ENCODE measurements around the gene ALAD. TPM values are rescaled to one million over a fixed set of nuclear protein-coding genes. Genes with fewer than 3 reads are reported as not detected.
A peak's percentile ranks its signal among the peaks of the same experiment; 100 is the strongest.

Gene ALAD
- total and polyA plus RNA-seq, 9 of the 15 experiments (the other 6 are each of a cell fraction or from before 2014, with no cell fraction given): 1.3 to 12.7 (median 6.8) TPM

- TF ChIP-seq E2F6 (IDR thresholded peaks at IDR 0.05; ENCODE audit: borderline replicate concordance in 1 of 2, extremely low read depth in 1 of 2, insufficient read depth in 1 of 2, insufficient read length in 1 of 2, low read depth in 1 of 2, low read length in 1 of 2, poor library complexity in 1 of 2, severe bottlenecking in 1 of 2) (no peak), ZBTB1 (CRISPR knock-in tag; IDR thresholded peaks at IDR 0.05; ENCODE audit: borderline replicate concordance, low read depth) (0 out of 2 replicates have a peak, but pooled peaks have one; percentile 57), ZNF431 (CRISPR knock-in tag; IDR thresholded peaks at IDR 0.05) (no peak), MEF2A (IDR thresholded peaks at IDR 0.05; ENCODE audit: control insufficient read depth, low read depth, low read length) (no peak), ELF4 (CRISPR knock-in tag; IDR thresholded peaks at IDR 0.05) (no peak), DIDO1 (tag; IDR thresholded peaks at IDR 0.05; ENCODE audit: low read depth) (no peak), CREB1 (IDR thresholded peaks at IDR 0.05) (no peak), CREB1 (CRISPR knock-in tag; IDR thresholded peaks at IDR 0.05) (no peak), CHD1 (IDR thresholded peaks at IDR 0.05; ENCODE audit: low read length) (peak; percentile 93), TAF1 (IDR thresholded peaks at IDR 0.05; ENCODE audit: control insufficient read depth, extremely low read depth, insufficient read depth, low read length, severe bottlenecking) (no peak), ZNF41 (CRISPR knock-in tag; conservative IDR thresholded peaks at IDR 0.05) (no peak), FOXP4 (CRISPR knock-in tag; IDR thresholded peaks at IDR 0.05; ENCODE audit: borderline replicate concordance) (peak; percentile 66; the same call in 1 of the 2 replicates), GABPA (tag; conservative IDR thresholded peaks at IDR 0.05; ENCODE audit: low read depth) (no peak), SRSF3 (IDR thresholded peaks at IDR 0.05; ENCODE audit: insufficient read depth, low read length) (0 out of 2 replicates have a peak, but pooled peaks have one; percentile 40), CBFA2T2 (conservative IDR thresholded peaks at IDR 0.05) (no peak), ZNF79 (CRISPR knock-in tag; IDR thresholded peaks at IDR 0.05; ENCODE audit: low read depth) (no peak), ZNF12 (CRISPR knock-in tag; IDR thresholded peaks at IDR 0.05) (no peak), HEY1 (CRISPR knock-in tag; IDR thresholded peaks at IDR 0.05; ENCODE audit: borderline replicate concordance) (no peak)
- TF ChIP-seq, protein P1, sequence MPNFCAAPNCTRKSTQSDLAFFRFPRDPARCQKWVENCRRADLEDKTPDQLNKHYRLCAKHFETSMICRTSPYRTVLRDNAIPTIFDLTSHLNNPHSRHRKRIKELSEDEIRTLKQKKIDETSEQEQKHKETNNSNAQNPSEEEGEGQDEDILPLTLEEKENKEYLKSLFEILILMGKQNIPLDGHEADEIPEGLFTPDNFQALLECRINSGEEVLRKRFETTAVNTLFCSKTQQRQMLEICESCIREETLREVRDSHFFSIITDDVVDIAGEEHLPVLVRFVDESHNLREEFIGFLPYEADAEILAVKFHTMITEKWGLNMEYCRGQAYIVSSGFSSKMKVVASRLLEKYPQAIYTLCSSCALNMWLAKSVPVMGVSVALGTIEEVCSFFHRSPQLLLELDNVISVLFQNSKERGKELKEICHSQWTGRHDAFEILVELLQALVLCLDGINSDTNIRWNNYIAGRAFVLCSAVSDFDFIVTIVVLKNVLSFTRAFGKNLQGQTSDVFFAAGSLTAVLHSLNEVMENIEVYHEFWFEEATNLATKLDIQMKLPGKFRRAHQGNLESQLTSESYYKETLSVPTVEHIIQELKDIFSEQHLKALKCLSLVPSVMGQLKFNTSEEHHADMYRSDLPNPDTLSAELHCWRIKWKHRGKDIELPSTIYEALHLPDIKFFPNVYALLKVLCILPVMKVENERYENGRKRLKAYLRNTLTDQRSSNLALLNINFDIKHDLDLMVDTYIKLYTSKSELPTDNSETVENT (CRISPR knock-in tag; IDR thresholded peaks at IDR 0.05): peak; percentile 44; the same call in 1 of the 2 replicates
- TF ChIP-seq, protein P2, sequence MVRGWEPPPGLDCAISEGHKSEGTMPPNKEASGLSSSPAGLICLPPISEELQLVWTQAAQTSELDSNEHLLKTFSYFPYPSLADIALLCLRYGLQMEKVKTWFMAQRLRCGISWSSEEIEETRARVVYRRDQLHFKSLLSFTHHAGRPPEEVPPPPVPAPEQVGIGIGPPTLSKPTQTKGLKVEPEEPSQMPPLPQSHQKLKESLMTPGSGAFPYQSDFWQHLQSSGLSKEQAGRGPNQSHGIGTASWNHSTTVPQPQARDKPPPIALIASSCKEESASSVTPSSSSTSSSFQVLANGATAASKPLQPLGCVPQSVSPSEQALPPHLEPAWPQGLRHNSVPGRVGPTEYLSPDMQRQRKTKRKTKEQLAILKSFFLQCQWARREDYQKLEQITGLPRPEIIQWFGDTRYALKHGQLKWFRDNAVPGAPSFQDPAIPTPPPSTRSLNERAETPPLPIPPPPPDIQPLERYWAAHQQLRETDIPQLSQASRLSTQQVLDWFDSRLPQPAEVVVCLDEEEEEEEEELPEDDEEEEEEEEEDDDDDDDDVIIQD (CRISPR knock-in tag; IDR thresholded peaks at IDR 0.05): no peak
- TF ChIP-seq, protein P3, sequence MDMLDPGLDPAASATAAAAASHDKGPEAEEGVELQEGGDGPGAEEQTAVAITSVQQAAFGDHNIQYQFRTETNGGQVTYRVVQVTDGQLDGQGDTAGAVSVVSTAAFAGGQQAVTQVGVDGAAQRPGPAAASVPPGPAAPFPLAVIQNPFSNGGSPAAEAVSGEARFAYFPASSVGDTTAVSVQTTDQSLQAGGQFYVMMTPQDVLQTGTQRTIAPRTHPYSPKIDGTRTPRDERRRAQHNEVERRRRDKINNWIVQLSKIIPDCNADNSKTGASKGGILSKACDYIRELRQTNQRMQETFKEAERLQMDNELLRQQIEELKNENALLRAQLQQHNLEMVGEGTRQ (CRISPR knock-in tag; IDR thresholded peaks at IDR 0.05): no peak
Measured at GRCh38 chr9:113409883-113410206, 8.8 kb upstream of the ALAD start (continued).
